ENCODE measurements around the gene MFSD6L. TPM values are rescaled to one million over a fixed set of nuclear protein-coding genes. Genes with fewer than 3 reads are reported as not detected.
"Not testable (repeated sequence)": the region's sequence is repeated elsewhere in the genome, so short reads cannot be mapped to it uniquely, and the experiment has no call there.

MFSD6L gene
- total RNA-seq, 1 experiment from 2014 or later, result not detected

DNA sequence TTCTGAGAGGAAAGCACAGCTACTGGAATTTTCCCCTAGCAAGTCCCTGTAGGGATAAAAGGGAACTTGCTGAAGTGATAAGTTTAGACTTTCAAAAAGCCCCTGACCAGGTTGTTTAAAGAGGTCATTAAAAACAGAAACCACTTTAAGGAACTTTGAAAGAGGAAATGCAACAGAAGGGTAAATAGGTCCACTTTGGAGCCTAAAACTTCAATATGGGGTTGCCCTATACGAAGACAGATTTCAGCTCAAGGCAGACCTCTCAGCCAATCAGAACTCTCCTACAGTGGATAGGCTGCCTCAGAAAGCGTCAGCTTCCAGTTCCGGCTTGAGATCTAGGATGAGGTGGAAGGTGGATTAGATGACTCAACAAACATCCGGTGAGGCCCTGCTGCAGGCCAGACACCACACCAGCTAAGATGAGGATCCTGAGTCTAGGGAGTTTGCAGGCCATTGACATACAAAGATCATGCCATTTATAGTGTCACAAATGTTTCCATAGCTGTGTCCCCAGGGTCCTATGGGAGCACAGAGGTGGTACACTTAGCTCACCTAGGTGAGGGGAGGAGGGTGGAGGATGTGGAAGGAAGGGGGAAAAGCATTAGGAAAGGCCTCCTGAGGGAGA, 7.9 kb upstream of the MFSD6L start:
- DNase-seq, result peak; percentile 6 to 13
- Histone ChIP-seq H3K36me3 (no peaks in the 10 kb centered on the region), H3K4me3 (no peak overlapping the region), H3K27me3 (no peaks in the 10 kb centered on the region), H3K4me1 (no peaks in the 10 kb centered on the region), H3K27ac (no peak overlapping the region), H3K9me3 (replicated peaks) (no peaks in the 10 kb centered on the region)

DNA sequence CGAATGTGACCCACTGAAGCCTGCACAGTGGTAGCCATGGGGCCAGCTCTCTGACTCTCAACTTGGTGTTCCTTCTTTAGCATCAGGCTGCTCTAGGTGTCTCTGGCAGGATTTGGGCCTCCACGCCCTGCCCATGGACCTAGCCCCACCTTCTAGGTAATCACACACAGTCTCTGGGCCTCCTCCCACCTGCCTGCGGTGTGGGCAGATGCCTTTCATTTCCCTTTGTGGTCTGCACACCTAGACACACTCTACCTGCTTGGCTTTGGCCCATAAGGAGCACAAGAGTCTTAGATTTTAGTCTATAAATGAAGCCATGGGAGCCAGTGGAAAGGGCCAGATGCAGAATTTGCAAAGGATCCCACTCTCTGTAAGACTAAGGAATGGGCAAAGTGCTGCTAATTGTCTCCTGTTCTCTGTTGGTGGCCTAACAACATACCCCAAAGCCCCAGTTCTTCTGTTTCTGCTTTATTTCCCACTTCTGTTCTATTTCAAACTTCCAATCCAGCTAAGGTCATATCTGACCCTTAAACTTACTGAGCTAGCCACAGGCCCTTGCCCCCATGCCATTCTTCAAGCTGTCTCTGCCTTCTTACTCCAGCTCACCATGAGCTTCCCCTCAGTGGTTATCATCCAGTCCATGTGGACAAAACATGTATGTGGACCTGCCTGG, 7.2 kb upstream of the MFSD6L start:
- Histone ChIP-seq H3K27me3 (no peaks in the 10 kb centered on the region), H3K27ac (no peak overlapping the region), H3K9me3 (replicated peaks) (no peaks in the 10 kb centered on the region), H3K4me1 (no peaks in the 10 kb centered on the region), H3K36me3 (no peaks in the 10 kb centered on the region), H3K4me3 (no peak overlapping the region)
- DNase-seq, result no peak

DNA sequence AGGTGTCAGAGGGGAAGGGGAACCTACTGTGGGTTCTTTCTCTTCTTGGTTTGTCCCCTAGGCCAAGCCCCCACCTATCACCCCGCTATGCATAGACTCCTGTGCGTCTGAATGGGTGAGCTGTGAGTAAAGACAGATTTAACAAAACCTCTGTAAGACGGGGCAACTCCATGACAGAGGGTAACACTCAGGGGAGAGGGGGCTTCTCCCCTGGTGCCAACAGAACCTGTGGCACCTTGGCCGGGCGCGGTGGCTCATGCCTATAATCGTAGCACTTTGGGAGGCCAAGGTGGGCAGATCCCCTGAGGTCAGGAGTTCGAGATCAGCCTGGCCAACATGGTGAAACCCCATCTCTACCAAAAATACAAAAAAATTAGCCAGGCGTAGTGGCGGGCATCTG, 6.2 kb upstream of the MFSD6L start:
- not testable (repeated sequence) for DNase-seq

DNA sequence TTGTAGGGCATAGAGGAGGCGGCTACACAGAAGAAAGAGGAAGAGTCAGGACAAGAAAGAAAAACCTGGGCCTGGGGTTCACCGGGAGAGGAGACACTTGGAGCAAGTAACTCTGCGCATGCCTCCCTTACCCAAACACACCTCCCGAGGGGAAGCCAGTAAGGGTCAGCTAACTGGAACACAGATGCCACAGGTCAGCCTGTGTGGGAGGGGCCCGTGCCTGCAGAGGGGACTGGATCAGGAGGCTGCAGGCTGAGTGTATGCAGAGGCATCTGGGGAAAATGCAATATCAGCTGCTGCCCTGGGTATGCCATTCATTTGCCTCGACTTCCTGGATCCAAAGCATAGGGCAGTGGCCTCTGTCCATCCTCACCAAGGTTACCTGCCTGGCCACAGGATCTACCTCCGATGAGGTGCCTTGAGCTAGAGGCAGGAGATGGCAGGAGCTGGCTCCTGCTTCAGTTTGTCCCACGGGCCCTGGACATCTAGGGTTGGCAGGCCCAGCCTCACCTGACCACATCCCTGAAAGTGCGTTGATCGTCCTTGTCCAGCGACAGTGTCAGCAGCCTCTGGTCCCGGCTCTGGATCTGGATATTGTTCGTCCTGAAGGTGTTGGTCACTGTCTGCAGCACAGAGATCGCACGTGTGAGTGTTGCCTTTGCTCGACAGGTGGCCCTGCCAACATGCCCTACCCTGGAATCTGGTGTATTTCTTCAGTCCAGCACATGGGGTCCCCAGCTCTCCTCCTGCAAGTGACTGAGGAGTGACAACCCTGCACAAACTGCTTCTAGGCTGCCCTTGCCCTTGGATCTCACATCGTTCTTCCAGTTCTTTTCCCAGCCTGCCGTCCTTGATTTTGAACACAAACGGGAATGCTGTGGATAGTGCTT, 4.6 kb upstream of the MFSD6L start:
- Histone ChIP-seq H3K4me3 (no peak overlapping the region), H3K27ac (no peak overlapping the region), H3K27me3 (no peaks in the 10 kb centered on the region), H3K4me1 (no peaks in the 10 kb centered on the region), H3K36me3 (no peaks in the 10 kb centered on the region), H3K9me3 (replicated peaks) (no peaks in the 10 kb centered on the region)
- DNase-seq, result no peak

More for the DNA sequence above, 6.2 kb upstream of the MFSD6L start:
- not testable (repeated sequence) for H3K27me3 ChIP-seq; H3K27ac ChIP-seq; H3K4me3 ChIP-seq; H3K9me3 ChIP-seq (replicated peaks); H3K36me3 ChIP-seq; H3K4me1 ChIP-seq

DNA sequence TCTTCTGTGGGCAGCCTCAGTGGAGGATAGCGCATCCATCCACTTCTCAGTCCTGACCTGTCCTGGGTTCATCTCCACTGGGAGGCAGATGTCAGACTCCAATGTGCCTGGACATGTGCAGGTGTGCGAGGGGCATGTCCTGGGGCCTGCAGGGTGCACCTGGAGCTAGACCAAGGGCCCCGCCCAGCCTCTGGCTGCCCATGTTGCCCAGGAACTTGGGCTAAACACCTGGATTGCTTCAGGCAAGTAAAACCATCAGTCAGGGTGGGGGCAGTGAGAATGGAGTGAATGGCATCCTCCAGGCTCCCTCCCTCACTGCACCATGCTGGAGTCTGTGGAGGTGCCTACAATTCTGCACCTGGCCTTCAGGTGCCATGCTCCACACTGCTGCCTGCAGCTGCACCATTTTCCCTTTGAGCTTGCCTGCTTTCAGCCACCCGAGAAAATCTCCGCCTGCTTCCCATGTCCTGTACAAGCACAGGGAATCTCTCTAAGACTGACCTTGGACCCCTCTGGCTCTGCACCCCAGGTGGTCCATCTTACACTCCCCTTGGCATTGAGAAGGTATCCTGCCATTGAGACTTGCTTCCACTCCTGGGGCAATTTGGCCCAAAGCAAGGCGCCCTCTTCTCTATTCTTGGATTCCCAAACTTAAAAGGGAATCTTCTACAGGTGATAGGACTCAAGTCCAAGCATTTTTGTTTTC, 2.1 kb upstream of the MFSD6L start:
- H3K4me3 ChIP-seq, result no peak overlapping the region
- no peaks in the 10 kb centered on the region for H3K9me3 ChIP-seq (replicated peaks)
- H3K36me3 ChIP-seq, result no peaks in the 10 kb centered on the region
- no peak for DNase-seq
- H3K4me1 ChIP-seq, result no peaks in the 10 kb centered on the region
- H3K27ac ChIP-seq, result no peak overlapping the region
- H3K27me3 ChIP-seq, result no peaks in the 10 kb centered on the region

DNA sequence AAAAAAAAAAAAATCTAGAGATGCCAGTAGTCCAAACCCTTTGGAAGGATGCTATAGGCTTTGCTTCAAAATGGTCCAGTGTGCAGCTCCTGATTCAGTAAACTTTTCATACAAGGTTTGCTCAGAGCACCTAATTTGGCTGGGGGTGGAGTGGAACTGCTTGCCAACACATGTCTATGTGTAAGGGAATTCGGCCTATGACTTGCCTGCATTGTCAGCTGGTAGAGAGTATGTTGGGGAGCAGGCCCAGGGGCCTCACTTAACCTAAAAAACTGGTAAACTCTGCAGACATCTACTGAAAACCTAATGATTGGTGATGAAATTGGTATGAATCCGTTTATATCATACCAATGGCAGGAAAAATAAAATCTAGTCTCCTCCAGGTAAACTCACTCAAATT, 1.5 kb upstream of the MFSD6L start:
- Histone ChIP-seq H3K27me3 (no peaks in the 10 kb centered on the region), H3K36me3 (no peaks in the 10 kb centered on the region), H3K9me3 (replicated peaks) (no peaks in the 10 kb centered on the region), H3K27ac (no peak overlapping the region), H3K4me1 (no peaks in the 10 kb centered on the region), H3K4me3 (no peak overlapping the region)
- no peak for DNase-seq

DNA sequence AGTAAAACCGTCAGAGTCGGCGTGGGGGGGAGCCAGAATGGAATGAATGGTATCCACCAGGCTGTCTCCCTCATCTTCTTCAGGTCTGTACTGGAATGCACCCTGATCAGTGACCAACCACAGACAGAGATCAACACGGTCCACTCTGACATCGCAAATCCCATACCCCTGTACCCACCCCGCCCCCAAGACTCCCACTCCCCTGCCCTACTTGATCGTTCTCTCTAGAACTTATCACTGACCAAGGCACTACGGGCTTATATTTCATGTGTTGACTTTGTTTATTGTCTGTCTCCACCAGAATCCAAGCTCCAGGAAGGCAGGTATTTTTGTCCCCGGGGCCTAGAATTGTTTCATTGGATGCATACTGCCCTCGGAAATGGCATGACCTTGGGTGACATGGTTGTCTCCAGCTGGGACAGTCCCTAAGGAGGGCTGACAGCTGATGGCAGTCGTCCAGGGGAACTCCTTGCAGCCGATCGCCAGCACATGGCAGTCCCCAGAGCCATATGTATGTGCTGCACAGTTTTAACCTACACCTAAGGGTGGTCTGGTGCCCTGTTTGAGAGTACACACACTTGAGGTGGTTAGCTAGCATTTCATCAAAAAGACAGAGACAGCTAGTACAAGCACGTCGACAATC, 526 bp upstream of the MFSD6L start:
- H3K36me3 ChIP-seq, result no peaks in the 10 kb centered on the region
- no peak for DNase-seq
- no peaks in the 10 kb centered on the region for H3K9me3 ChIP-seq (replicated peaks)
- H3K4me1 ChIP-seq, result no peaks in the 10 kb centered on the region
- no peak overlapping the region for H3K27ac ChIP-seq
- no peak overlapping the region for H3K4me3 ChIP-seq
- no peaks in the 10 kb centered on the region for H3K27me3 ChIP-seq

DNA sequence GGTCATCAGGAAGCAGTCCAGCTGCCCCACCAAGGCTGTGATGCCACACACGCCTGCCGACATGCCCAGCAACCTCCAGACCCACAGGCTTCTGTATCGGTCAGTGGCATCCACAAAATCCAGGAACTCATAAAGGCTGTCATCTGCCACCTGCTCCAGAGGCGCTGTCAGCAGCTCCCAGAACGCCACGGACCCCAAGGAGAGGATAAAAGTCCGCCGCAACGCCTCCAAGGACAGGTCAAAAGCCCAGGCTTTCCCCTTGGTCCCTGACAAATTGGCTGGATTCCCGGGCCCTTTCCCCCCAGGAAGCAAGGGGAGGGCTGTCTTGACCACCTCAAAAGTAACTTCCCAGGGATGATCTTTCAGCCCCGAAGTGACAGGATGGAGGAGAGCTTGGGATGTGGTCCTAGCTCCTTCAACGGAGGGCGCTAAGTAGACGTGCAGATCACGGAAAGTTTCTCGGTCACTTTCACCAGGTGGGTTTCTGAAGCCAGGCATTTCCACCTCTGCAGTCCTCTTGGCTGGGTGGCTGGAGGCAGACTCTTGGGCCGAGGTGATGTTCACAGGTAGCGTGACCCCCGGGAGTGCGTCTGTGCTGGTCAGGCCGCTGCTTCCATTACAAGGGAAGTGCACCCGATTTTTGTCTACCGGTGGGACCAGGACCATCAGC, 854 bp downstream of the MFSD6L start:
- Histone ChIP-seq H3K9me3 (replicated peaks) (no peaks in the 10 kb centered on the region), H3K27ac (no peak overlapping the region), H3K27me3 (no peaks in the 10 kb centered on the region), H3K36me3 (no peaks in the 10 kb centered on the region), H3K4me1 (no peaks in the 10 kb centered on the region), H3K4me3 (no peak overlapping the region)
- DNase-seq, result no peak

DNA sequence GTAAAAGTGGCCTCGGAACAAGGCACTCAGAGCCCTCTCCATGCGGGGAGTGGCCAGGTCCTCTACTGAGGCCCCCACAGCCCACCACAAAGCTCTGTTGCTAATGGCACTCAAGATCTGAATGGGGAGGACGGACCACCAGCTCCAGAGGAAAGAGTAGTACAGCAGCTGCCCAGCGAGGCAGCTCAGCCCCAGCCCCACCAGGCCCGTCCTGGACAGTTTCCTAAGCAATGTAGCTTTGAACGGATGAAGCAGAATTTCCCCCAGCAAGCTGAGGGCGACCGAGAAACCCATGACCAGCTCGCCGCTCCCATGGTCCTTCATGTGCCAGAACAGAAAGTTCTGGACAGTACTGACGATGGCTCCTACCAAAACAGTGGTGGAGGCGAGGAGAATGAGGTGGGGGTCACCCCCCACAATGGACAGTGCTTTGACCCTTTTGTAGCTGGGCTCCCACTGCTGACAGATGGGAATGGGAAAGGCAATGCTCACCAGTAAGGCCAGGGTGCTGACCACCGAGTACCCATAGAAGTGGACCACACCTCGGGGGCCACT, 1.5 kb downstream of the MFSD6L start:
- H3K9me3 ChIP-seq (replicated peaks), result no peaks in the 10 kb centered on the region
- H3K27ac ChIP-seq, result no peak overlapping the region
- no peak overlapping the region for H3K4me3 ChIP-seq
- no peaks in the 10 kb centered on the region for H3K36me3 ChIP-seq
- DNase-seq, result no peak
- H3K27me3 ChIP-seq, result no peaks in the 10 kb centered on the region
- no peaks in the 10 kb centered on the region for H3K4me1 ChIP-seq

DNA sequence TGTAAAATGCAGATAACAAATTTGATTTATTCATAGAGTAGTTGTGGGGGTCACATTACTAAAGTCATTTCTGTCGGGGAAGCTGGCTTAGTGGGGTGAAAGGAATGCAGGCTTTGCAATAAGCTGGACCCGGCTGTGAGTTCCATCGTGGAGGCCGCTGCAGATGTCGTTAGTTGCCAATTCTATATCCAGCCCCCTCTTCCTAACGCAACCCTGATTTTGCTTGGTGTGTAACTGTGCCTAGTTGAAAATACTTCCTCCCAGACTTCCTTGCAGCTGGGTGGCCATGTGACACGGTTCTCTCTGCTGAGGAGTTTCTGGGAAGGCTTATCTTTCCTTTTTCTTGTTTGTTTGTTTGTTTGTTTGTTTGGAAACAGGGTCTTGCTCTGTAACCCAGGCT, 4.5 kb downstream of the MFSD6L start:
- no peak for DNase-seq
- Histone ChIP-seq H3K4me1 (no peaks in the 10 kb centered on the region), H3K9me3 (replicated peaks) (peaks cover 4% of the 10 kb centered on the region; the same call in 1 of the 2 replicates), H3K27me3 (no peaks in the 10 kb centered on the region), H3K27ac (no peak overlapping the region), H3K36me3 (no peaks in the 10 kb centered on the region), H3K4me3 (no peak overlapping the region)

DNA sequence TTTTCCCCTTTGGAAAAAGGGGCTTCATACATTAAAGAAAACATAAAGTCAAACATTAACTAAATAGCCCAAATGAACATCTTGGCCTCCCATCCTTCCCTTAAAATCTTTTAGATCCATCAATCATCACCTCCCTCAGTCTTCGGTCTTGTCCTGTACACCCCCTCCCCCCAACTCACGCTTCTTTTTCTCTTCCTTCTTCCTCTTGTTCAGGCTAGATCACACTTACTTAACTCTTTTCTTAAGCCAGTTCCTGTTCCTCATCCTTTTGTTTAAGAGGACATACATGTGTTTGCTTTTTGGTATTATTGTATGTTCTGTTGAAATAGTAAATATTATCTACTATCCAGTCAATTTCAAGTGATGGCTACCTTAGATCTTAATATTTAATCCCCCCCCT, 5.5 kb downstream of the MFSD6L start:
- no peak overlapping the region for H3K27ac ChIP-seq
- no peaks in the 10 kb centered on the region for H3K27me3 ChIP-seq
- H3K9me3 ChIP-seq (replicated peaks), result peaks cover 4% of the 10 kb centered on the region; the same call in 1 of the 2 replicates
- H3K36me3 ChIP-seq, result no peaks in the 10 kb centered on the region
- no peak for DNase-seq
- H3K4me1 ChIP-seq, result no peaks in the 10 kb centered on the region
- H3K4me3 ChIP-seq, result no peak overlapping the region

DNA sequence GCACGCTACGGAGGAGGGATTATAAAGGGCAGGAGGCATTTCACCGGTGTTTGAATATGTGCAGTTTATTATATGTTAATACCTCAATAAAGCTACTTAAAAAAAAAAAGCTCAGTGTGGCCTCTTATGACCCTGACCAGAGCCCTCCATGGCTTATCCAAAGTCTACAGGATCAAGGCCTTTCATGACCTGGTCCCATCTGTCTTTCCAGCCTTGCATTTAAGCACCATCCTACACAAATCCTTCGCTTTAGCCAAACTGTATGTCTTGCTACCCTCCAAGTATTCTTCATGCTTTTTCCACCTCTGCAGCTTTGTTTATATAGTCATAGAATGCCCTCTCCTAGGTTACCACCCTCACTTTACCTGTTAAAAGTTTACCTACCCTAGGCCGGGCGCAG, 6.5 kb downstream of the MFSD6L start:
- H3K27me3 ChIP-seq, result no peaks in the 10 kb centered on the region
- no peak overlapping the region for H3K4me3 ChIP-seq
- no peak for DNase-seq

DNA sequence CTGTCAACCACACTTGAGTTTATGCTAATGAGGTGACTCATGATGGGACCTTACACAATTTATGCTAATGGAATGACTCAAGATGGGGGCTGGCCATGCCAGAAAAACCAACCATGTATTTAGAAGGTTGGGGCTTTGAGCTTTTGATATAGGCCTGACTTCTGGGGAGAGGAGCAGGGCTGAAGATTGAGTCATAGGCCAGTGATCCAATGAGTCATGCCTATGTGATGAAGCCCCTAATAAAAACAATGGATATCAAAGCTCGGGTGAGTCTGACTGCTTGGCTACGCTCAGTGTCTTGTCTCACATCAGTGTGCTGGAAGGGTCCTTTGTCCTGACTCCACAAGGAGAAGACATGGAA, 7.3 kb downstream of the MFSD6L start:
- DNase-seq, result no peak
- Histone ChIP-seq H3K4me3 (no peak overlapping the region), H3K27ac (no peak overlapping the region), H3K9me3 (replicated peaks) (peaks cover 4% of the 10 kb centered on the region; the same call in 1 of the 2 replicates), H3K36me3 (no peaks in the 10 kb centered on the region), H3K4me1 (no peaks in the 10 kb centered on the region), H3K27me3 (no peaks in the 10 kb centered on the region)

More for the DNA sequence above, 6.5 kb downstream of the MFSD6L start:
- Histone ChIP-seq H3K4me1 (no peaks in the 10 kb centered on the region), H3K27ac (no peak overlapping the region), H3K9me3 (replicated peaks) (peaks cover 4% of the 10 kb centered on the region; the same call in 1 of the 2 replicates), H3K36me3 (no peaks in the 10 kb centered on the region)

Data from SJCRH30 (cell line).